Measurements from ENCODE around the gene YEATS2.
A peak's percentile ranks its signal among the peaks of the same experiment; 100 is the strongest.

Gene YEATS2

DNA sequence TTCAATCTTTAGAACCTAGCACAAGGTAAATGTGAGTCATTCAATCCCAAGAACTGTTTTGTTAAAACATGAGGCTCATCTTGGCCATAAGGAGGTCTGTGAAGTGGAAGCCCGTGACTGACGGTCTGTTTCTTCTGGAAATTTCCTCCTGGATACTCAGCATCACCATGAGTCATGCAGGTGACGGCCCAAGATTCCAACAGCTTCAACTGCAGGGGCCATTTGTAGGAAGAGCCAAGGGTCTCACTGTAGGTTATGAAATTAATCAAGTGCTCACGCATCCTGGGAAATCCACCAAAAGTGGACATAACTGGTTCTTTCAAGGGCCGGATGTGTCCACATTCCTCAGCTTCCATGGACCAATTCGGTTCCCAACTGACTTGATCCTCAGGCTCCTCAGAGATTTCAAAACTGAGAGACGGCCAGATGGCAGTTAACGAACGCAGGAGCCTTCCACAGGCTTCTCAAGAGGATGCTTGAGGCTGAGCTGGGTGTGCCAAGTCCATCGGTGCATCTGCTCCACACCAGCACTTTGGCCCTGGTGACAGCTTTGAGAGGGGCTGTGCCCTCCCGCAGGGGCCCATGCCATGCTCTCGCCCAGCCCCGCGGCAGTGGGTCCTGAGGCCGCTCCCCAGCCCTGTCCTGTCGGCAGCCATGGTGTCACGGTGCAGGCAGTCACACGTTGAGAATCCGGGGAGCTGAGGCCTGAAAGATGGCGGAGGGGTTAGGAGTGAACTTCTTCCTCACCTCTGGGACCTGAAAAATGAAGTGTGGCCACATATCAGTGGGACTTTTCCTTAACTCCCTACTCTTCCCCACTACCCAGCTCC, 119.3 kb downstream of the YEATS2 start:
- H3K4me3 Mint-ChIP-seq = no peak overlapping the region
- no peak overlapping the region for H3K27ac Mint-ChIP-seq

DNA sequence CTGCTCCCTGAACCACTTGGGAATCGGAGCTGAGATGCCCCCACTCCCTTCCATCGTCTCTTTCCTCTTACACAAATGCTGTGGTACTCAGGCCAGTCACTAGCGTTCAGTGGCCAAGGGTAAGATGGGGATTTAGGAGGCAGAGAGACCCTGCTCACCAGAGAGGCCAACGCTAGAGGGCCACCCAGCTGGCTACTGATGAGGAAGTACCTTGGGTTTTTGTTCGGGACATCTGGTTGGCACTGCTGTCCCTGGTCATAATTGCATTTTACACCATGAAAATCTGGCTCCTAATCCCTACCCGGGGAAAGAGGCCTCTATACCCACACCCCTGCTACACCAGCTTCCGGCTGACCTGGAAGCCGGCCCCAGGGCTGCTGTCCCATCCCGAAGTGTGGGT, 120.0 kb downstream of the YEATS2 start:
- Mint-ChIP-seq H3K36me3 (ENCODE audit: low read depth) (peaks cover 2% of the 10 kb centered on the region), H3K27ac (no peak overlapping the region), H3K4me1 (ENCODE audit: low read depth) (peaks cover 13% of the 10 kb centered on the region), H3K4me3 (no peak overlapping the region), H3K27me3 (ENCODE audit: low read depth) (peaks cover 3% of the 10 kb centered on the region), H3K9me3 (no peaks in the 10 kb centered on the region)
- DNase-seq (ENCODE audit: low spot score) = no peak

More for the DNA sequence above, 119.3 kb downstream of the YEATS2 start:
- H3K36me3 Mint-ChIP-seq (ENCODE audit: low read depth) = peaks cover 5% of the 10 kb centered on the region
- DNase-seq (ENCODE audit: low spot score) = no peak
- H3K9me3 Mint-ChIP-seq = no peaks in the 10 kb centered on the region
- no peaks in the 10 kb centered on the region for H3K27me3 Mint-ChIP-seq (ENCODE audit: low read depth)
- peaks cover 13% of the 10 kb centered on the region for H3K4me1 Mint-ChIP-seq (ENCODE audit: low read depth)

DNA sequence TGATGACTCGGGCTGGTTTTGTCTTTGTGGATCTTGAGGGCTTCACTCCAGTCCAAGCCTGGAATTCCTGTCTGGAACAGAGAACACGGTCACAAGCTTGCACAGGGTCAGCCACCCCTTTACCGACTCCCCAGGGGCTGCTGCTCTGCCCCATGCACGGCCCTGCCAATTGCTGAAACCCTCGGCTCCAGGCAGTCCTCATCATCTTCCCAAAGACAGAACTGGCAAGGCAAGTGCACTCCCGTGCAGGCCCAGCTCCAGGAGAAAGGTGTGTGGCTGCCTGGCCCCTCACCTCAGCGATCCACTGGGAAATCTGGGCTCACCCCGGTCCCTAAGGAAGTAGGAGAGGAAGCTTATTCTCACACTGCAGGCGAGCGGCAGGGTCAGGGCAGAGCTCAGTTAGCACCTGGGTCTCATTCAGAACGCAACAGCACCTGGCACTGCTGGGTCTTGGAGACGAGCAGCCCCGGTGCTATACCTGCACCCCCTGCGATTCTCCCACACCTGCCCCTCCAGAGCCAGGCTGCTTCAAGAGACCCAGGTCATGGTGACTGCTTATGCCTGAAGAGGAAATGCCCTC, 120.5 kb downstream of the YEATS2 start:
- H3K36me3 Mint-ChIP-seq (ENCODE audit: low read depth) = peaks cover 2% of the 10 kb centered on the region
- H3K27me3 Mint-ChIP-seq (ENCODE audit: low read depth) = peaks cover 3% of the 10 kb centered on the region
- no peak overlapping the region for H3K4me3 Mint-ChIP-seq
- H3K27ac Mint-ChIP-seq = no peak overlapping the region
- H3K9me3 Mint-ChIP-seq = no peaks in the 10 kb centered on the region
- no peak for DNase-seq (ENCODE audit: low spot score)
- H3K4me1 Mint-ChIP-seq (ENCODE audit: low read depth) = peaks cover 13% of the 10 kb centered on the region

DNA sequence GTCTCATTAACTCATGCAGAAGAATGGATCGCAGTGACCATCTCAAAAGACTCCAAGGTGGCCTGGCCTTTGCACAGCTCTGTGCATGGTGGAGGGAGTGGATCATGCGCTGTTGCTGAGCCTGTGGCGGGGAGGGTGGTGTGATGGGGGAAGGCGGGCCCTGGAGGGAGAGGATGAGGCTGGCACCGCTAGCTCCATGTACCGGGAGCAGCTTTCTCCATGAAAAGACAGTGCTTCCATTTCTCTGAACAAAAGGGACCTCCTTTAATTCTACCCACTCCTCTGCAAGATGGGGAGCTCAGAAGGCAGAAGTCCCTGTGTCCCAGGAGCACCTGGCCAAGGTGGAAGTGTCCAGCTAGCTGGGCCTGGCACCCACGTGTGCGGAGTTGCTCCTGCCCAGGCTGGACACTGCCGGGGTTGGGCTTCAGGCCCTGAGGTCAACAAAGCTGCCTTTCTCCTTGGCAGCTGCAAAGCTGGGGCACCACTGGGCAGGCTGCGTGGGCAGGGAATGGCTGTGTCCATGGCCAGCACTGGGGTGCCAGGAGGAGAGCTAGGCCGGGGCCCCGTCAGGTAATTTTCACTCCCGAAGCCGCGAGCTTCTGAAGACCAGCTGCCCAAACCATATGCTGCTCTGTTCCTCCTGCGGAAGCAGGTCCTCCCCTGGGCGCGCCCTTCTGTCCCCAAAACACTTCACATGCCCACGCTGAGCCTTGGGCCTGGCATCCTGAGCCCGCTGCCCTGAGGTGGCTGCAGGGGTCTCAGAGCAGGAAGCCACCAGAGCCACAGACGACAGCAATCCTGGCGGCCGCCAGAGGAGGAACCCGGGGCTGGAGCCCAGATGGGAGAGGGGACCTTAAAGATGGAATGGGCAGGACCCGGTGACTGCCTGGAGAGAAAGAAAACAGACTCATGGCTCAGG, 121.4 kb downstream of the YEATS2 start:
- H3K27ac Mint-ChIP-seq = no peak overlapping the region
- peaks cover 8% of the 10 kb centered on the region for H3K27me3 Mint-ChIP-seq (ENCODE audit: low read depth)
- DNase-seq (ENCODE audit: low spot score) = no peak
- peaks cover 13% of the 10 kb centered on the region for H3K4me1 Mint-ChIP-seq (ENCODE audit: low read depth)
- H3K36me3 Mint-ChIP-seq (ENCODE audit: low read depth) = peaks cover 2% of the 10 kb centered on the region
- no peaks in the 10 kb centered on the region for H3K9me3 Mint-ChIP-seq
- no peak overlapping the region for H3K4me3 Mint-ChIP-seq

DNA sequence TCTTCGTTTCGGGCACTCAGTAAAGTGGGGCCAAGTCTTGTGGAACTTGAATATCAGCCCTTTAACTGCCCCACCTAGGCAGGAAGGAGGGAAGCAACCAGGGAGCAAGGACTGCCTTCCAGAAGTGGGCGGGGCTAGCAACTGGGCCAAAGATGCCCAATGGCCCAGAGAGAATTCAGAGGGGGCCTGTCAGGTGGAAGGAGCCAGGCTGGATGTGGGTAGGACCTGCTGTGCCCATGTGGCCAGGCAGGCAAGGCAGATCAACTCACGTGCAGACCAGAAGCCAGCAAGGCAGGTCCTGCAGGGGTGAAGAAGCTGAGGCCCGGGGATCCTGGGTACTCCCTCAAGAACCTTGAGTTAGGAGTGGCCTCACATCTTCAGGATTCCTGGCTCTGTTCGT, 122.2 kb downstream of the YEATS2 start:
- Mint-ChIP-seq H3K4me1 (ENCODE audit: low read depth) (peaks cover 17% of the 10 kb centered on the region), H3K36me3 (ENCODE audit: low read depth) (no peaks in the 10 kb centered on the region), H3K4me3 (no peak overlapping the region), H3K9me3 (no peaks in the 10 kb centered on the region), H3K27ac (no peak overlapping the region), H3K27me3 (ENCODE audit: low read depth) (peaks cover 14% of the 10 kb centered on the region)
- DNase-seq (ENCODE audit: low spot score) = no peak

DNA sequence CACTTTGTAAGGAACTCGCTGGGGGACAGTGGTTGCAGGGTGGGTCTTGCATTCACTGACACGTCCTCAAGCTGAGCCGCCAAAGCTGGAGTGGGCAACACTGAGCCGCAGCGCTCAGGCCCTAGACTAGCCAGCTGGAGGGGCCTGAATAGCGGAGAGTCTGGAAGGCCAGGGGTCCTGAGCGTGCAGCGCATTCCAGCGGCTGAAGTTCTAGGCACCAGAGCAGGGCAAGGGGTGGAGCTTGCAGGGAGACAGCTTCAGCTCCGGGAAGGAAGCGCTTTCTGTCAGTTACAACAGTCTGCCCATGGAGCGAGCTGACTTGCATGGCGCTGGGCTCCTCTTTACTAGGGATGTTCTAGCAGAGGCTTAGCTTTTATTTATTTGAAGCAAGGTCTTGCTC, 125.0 kb downstream of the YEATS2 start:
- no peak overlapping the region for H3K4me3 Mint-ChIP-seq
- peaks cover 17% of the 10 kb centered on the region for H3K27me3 Mint-ChIP-seq (ENCODE audit: low read depth)
- no peak for DNase-seq (ENCODE audit: low spot score)
- H3K36me3 Mint-ChIP-seq (ENCODE audit: low read depth) = no peaks in the 10 kb centered on the region
- H3K27ac Mint-ChIP-seq = no peak overlapping the region
- H3K9me3 Mint-ChIP-seq = no peaks in the 10 kb centered on the region
- peaks cover 6% of the 10 kb centered on the region for H3K4me1 Mint-ChIP-seq (ENCODE audit: low read depth)

DNA sequence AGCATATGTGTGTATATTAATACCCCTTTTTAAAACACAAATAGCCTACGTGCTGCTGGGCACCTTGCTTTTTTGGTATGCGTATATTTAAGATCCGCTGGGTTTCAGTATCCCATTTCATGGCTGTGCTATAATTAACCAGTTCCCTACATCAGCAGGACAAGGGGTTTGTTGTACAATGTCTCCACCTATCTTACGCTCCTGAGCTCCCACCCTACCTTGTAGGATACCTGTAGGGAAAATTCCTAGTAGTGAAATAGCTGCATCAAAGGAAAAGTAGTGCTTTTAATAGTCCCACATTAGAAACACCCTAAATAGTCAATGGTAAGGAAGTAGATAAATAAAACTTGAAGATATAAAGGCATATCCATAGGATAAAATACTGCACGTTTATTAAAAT, 126.4 kb downstream of the YEATS2 start:
- Mint-ChIP-seq H3K27me3 (ENCODE audit: low read depth) (peaks cover 17% of the 10 kb centered on the region), H3K4me1 (ENCODE audit: low read depth) (peaks cover 6% of the 10 kb centered on the region), H3K27ac (no peak overlapping the region), H3K9me3 (no peaks in the 10 kb centered on the region), H3K4me3 (peak overlapping the region; percentile 78), H3K36me3 (ENCODE audit: low read depth) (no peaks in the 10 kb centered on the region)
- DNase-seq (ENCODE audit: low spot score) = no peak

DNA sequence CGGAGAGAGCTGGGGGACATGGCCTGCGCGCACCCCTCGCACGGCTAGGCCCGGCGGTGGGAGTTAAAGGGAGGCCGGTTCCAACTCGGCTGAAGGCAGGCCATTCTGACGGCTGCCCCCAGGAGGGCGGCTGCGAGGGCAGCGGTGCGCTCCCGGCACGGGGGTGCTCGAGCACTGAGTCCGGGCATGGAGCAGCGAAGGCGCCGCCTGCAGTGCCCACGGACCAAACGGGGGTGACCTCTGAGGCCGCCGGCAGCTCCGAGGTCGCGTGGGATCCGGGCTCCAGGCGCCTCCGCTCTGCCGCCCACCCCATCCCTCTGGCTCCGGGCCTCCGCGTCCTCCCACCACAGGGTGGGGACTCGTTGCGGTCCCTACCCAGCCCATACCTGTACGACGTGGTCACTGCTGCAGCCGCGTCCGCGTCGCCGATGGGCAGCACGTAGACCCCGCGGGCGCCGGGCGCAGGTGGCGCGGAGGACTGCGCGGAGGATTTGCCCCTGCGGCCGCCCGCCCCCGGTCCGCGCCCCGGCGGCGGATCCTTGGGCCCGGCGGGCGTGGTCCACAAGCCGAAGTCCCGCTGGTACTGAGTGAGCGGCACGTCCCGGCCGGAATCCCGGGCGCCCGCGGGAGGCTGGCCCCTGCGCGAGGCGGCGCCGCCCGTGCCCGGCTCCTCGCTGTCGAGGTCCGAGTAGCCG, 127.3 kb downstream of the YEATS2 start:
- Mint-ChIP-seq H3K36me3 (ENCODE audit: low read depth) (peaks cover 2% of the 10 kb centered on the region), H3K4me3 (peak overlapping the region; percentile 78), H3K27me3 (ENCODE audit: low read depth) (peaks cover 17% of the 10 kb centered on the region), H3K27ac (no peak overlapping the region), H3K4me1 (ENCODE audit: low read depth) (peaks cover 6% of the 10 kb centered on the region), H3K9me3 (no peaks in the 10 kb centered on the region)
- DNase-seq (ENCODE audit: low spot score) = peak; percentile 12

DNA sequence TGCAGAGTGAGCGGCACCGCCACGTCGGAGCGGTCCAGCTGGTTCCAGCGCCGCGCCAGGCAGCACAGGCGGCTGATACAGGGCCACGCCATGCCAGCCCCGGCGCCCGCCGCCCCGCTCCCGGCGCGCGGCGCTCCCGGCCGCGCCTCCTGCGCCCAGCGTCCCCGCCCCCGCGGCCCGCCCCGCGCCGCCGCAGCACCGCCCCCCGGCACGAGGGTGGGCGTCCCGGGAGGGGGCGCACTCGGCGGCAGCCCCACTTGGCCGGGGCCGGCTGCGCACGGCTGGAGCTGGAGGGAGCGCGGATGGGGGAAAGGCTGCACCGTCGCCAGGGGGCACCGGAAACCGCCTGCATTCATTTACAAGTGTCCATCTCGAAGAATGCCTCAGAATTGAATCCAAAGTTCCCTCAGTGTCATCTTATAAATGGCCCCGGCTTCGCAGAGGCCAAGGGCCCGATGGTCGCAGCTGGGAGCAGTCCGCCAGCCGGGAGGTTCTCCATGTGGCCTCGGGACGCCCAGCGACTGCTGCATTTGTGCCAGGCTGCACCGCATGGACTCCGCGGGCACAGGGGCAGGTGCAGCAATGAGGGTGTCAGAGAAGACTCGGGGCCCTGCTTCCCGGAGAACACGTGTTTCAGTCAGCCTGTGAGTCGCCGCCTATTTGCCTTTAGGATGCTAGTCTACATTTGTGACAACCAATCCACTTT, 128.0 kb downstream of the YEATS2 start, which contains the start of gene MAP6D1:
Gene MAP6D1, minus strand, starts transcription at position 122 of the 706 bp plus-strand sequence. Its CDS starts 30 bp downstream, at position 92.
- peaks cover 17% of the 10 kb centered on the region for H3K27me3 Mint-ChIP-seq (ENCODE audit: low read depth)
- H3K4me1 Mint-ChIP-seq (ENCODE audit: low read depth) = peaks cover 6% of the 10 kb centered on the region
- no peaks in the 10 kb centered on the region for H3K9me3 Mint-ChIP-seq
- DNase-seq (ENCODE audit: low spot score) = peak; percentile 45
- peaks cover 2% of the 10 kb centered on the region for H3K36me3 Mint-ChIP-seq (ENCODE audit: low read depth)
- no peak within 1 kb of the TSS for H3K27ac Mint-ChIP-seq
- H3K4me3 Mint-ChIP-seq = peak within 1 kb of the TSS; percentile 78

DNA sequence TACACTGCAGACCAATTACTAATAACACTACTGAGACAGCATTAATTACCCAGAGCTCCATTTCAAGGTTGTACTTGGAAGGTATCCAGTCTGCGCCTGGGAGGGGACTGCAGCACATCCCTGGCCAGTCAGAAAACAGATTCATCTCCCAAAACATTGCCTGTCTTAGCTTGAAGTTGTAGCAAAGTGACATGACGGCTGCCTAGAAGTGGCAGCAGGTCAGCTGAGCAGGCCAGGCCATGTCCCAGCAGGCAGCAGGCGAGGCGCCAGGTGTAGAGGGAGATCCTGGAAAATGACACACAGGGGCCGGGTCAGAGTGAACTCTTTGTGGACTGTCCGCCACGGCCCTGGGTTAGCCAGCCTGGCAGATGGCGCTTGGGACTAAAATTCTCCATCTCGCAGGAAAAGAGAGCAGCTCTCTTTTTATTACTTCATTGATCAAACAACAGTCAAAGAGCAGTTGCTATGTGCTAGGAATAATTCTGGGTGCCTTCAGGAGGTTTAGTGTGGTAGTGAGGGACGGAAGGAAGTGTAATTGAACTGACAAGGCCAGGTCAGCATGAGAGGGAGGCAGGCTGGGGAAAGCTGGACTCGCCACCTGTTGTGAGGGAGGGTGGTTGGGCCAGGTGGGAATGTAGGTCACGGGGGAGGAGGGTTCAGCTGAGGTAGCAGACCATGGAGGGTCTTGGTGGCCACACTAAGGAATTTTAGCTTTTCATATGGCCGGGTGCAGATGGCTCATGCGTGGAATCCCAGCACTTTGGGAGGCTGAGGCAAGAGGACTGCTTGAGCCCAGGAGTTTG, 129.1 kb downstream of the YEATS2 start:
- DNase-seq (ENCODE audit: low spot score) = no peak
- H3K27ac Mint-ChIP-seq = no peak overlapping the region
- H3K36me3 Mint-ChIP-seq (ENCODE audit: low read depth) = peaks cover 2% of the 10 kb centered on the region
- no peaks in the 10 kb centered on the region for H3K9me3 Mint-ChIP-seq
- H3K4me1 Mint-ChIP-seq (ENCODE audit: low read depth) = peaks cover 6% of the 10 kb centered on the region
- peaks cover 17% of the 10 kb centered on the region for H3K27me3 Mint-ChIP-seq (ENCODE audit: low read depth)
- H3K4me3 Mint-ChIP-seq = peak overlapping the region; percentile 65

DNA sequence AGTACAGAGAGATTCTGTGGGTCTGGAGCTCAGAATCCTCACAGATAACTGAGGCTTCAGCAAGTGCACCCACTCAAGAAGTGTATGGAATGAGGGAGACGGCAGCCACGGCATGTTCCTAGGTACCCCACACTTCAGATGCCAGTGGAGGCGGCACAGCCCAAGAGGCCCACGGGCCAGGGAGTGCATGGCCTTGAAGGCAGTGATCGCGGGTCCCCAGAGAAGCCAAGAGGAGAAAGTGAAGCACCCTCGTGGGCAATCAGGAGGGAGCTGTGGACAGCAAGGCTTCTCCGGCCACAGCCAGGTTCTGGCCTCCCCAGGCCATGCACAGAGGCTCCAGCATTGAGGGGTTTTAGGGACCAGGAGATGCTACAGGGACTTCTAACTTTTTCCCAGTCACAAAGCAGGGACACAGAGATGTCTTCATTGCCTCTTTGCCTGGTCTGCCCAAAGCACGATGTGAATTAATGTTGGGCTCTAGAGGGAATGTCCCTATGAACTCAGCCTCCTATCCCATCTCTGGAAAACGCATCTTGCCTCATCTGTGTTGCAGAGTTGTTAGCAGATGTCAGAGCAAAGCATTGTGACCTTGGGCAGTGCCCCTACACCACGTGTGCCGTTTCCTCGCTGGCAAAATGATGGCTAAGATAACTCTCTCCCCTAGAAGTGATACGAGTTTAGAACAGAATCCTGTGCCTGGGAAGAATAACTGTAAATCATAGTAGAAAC, 130.4 kb downstream of the YEATS2 start:
- Mint-ChIP-seq H3K27ac (no peak overlapping the region), H3K9me3 (no peaks in the 10 kb centered on the region), H3K36me3 (ENCODE audit: low read depth) (peaks cover 9% of the 10 kb centered on the region), H3K4me1 (ENCODE audit: low read depth) (peaks cover 6% of the 10 kb centered on the region), H3K27me3 (ENCODE audit: low read depth) (peaks cover 14% of the 10 kb centered on the region), H3K4me3 (no peak overlapping the region)
- no peak for DNase-seq (ENCODE audit: low spot score)

DNA sequence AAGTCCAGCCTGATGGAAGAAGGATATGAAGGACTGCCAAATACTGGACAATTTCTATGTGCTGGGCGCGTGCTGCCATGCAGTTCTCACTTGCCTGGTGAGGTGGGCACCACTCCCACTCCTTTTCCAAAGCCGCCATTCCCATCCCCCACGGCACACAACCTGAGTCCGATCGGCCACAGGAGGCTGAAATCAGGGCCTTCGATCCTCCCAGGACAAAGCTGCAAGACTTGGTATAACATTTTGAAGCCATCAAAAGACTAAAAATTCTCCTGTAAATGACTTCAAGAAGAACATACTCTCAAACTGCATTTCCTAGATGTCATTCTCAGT, 130.9 kb downstream of the YEATS2 start:
- H3K9me3 Mint-ChIP-seq = no peaks in the 10 kb centered on the region
- peaks cover 14% of the 10 kb centered on the region for H3K27me3 Mint-ChIP-seq (ENCODE audit: low read depth)
- peaks cover 6% of the 10 kb centered on the region for H3K4me1 Mint-ChIP-seq (ENCODE audit: low read depth)
- H3K36me3 Mint-ChIP-seq (ENCODE audit: low read depth) = peaks cover 13% of the 10 kb centered on the region
- no peak overlapping the region for H3K4me3 Mint-ChIP-seq
- H3K27ac Mint-ChIP-seq = no peak overlapping the region
- DNase-seq (ENCODE audit: low spot score) = no peak

All from T-helper 2 cell treated with Interferon-gamma antibody and Interleukin-4, amounts not matched to agents 5 μg/mL and 100 μg/mL, for 36 hours (primary cell).